ENCODE data around the gene TNIK. TPM values are rescaled to one million over a fixed set of nuclear protein-coding genes. Genes with fewer than 3 reads are reported as not detected.

Gene TNIK
- total and polyA plus RNA-seq, 4 donors, result 3.7 to 9.8 (median 5.2) TPM

GRCh38 chr3:171226794-171227193 lies 233.4 kb downstream of the TNIK start:
- TF ChIP-seq ATF3 (IDR thresholded peaks at IDR 0.05), result no peak
- no peak for TF ChIP-seq REST (IDR thresholded peaks at IDR 0.05)
- no peak overlapping the region for H3K27ac ChIP-seq (ENCODE audit: low read depth in 1 of 2, low read length in 2 of 2)
- 95% methylated on average over 2 of the region's 2 CpGs for WGBS
- no peak for DNase-seq (ENCODE audit: low spot score)
- no peaks in the 10 kb centered on the region for H3K4me1 ChIP-seq (ENCODE audit: control insufficient read depth in 4 of 4, insufficient read depth in 4 of 4, low read length in 3 of 4)
- peaks cover 0 to 1% (median 0%) of the 10 kb centered on the region in 4 donors for H3K9me3 ChIP-seq (ENCODE audit: control insufficient read depth in 4 of 4, low read length in 3 of 4)
- H3K27me3 ChIP-seq (ENCODE audit: control insufficient read depth in 4 of 4, insufficient read depth in 4 of 4, low read length in 3 of 4), result no peaks in the 10 kb centered on the region
- no peak overlapping the region for H3K4me3 ChIP-seq (ENCODE audit: low read depth in 1 of 3, low read length in 3 of 3)
- H3K36me3 ChIP-seq (ENCODE audit: control insufficient read depth in 4 of 4, insufficient read depth in 3 of 4, low read depth in 1 of 4, low read length in 3 of 4), result no peaks in the 10 kb centered on the region
- no peak overlapping the region for H3K9ac ChIP-seq (ENCODE audit: low read depth in 1 of 2, low read length in 2 of 2)

- no peak overlapping the region for H3K9ac ChIP-seq (ENCODE audit: low read depth in 1 of 2, low read length in 2 of 2)
- no peak for DNase-seq (ENCODE audit: low spot score)
- WGBS, result 91% methylated on average over 1 of the region's 1 CpG
- no peak overlapping the region for H3K27ac ChIP-seq (ENCODE audit: low read depth in 1 of 2, low read length in 2 of 2)
- H3K9me3 ChIP-seq (ENCODE audit: control insufficient read depth in 4 of 4, low read length in 3 of 4), result peaks cover 0 to 1% (median 0%) of the 10 kb centered on the region in 4 donors
- H3K4me3 ChIP-seq (ENCODE audit: low read depth in 1 of 3, low read length in 3 of 3), result no peak overlapping the region
- TF ChIP-seq ATF3 (IDR thresholded peaks at IDR 0.05), result no peak
- H3K4me1 ChIP-seq (ENCODE audit: control insufficient read depth in 4 of 4, insufficient read depth in 4 of 4, low read length in 3 of 4), result no peaks in the 10 kb centered on the region
- no peaks in the 10 kb centered on the region for H3K27me3 ChIP-seq (ENCODE audit: control insufficient read depth in 4 of 4, insufficient read depth in 4 of 4, low read length in 3 of 4)
- H3K36me3 ChIP-seq (ENCODE audit: control insufficient read depth in 4 of 4, insufficient read depth in 3 of 4, low read depth in 1 of 4, low read length in 3 of 4), result no peaks in the 10 kb centered on the region
Observed at GRCh38 chr3:171225708-171226107, 234.5 kb downstream of the TNIK start.

GRCh38 chr3:171225165-171225564 lies 235.0 kb downstream of the TNIK start:
- 91% methylated on average over 2 of the region's 2 CpGs for WGBS
- H3K4me1 ChIP-seq (ENCODE audit: control insufficient read depth in 4 of 4, insufficient read depth in 4 of 4, low read length in 3 of 4), result no peaks in the 10 kb centered on the region

More at GRCh38 chr3:171225165-171225564, 235.0 kb downstream of the TNIK start:
- Histone ChIP-seq H3K27me3 (ENCODE audit: control insufficient read depth in 4 of 4, insufficient read depth in 4 of 4, low read length in 3 of 4) (no peaks in the 10 kb centered on the region), H3K27ac (ENCODE audit: low read depth in 1 of 2, low read length in 2 of 2) (no peak overlapping the region), H3K36me3 (ENCODE audit: control insufficient read depth in 4 of 4, insufficient read depth in 3 of 4, low read depth in 1 of 4, low read length in 3 of 4) (no peaks in the 10 kb centered on the region), H3K4me3 (ENCODE audit: low read depth in 1 of 3, low read length in 3 of 3) (no peak overlapping the region), H3K9ac (ENCODE audit: low read depth in 1 of 2, low read length in 2 of 2) (no peak overlapping the region), H3K9me3 (ENCODE audit: control insufficient read depth in 4 of 4, low read length in 3 of 4) (peaks cover 0 to 1% (median 0%) of the 10 kb centered on the region in 4 donors)
- TF ChIP-seq SP1 (IDR thresholded peaks at IDR 0.05) (no peak), GABPA (IDR thresholded peaks at IDR 0.05 in 1 of 2, conservative IDR thresholded peaks at IDR 0.05 in 1 of 2) (no peak), MAX (IDR thresholded peaks at IDR 0.05) (no peak), CTCF (IDR thresholded peaks at IDR 0.05; ENCODE audit: low read depth, low read length, missing input control) (no peak), FOXA2 (IDR thresholded peaks at IDR 0.05) (no peak), ZBTB33 (IDR thresholded peaks at IDR 0.05) (no peak), TAF1 (conservative IDR thresholded peaks at IDR 0.05) (no peak), JUND (IDR thresholded peaks at IDR 0.05) (no peak), RAD21 (IDR thresholded peaks at IDR 0.05) (no peak), FOXA1 (IDR thresholded peaks at IDR 0.05) (no peak), REST (IDR thresholded peaks at IDR 0.05) (no peak), RXRA (IDR thresholded peaks at IDR 0.05) (no peak), HNF4A (conservative IDR thresholded peaks at IDR 0.05) (no peak), EGR1 (IDR thresholded peaks at IDR 0.05; ENCODE audit: low read depth in 2 of 2) (no peak), HNF4G (IDR thresholded peaks at IDR 0.05) (no peak), YY1 (IDR thresholded peaks at IDR 0.05) (no peak)
- DNase-seq (ENCODE audit: low spot score), result no peak
